ENCODE measurements around the gene GLYR1.

Gene GLYR1

GRCh38 chr16:4879049-4879448, 32.0 kb upstream of the GLYR1 start:
- DNase-seq = no peak

- DNase-seq = no peak
Measured at GRCh38 chr16:4877380-4877685, 30.2 kb upstream of the GLYR1 start.

- no peak for DNase-seq
Measured at GRCh38 chr16:4876646-4877379, 29.7 kb upstream of the GLYR1 start.

- no peak for DNase-seq
Measured at GRCh38 chr16:4874666-4875065, 27.6 kb upstream of the GLYR1 start.

GRCh38 chr16:4873091-4873490, 26.0 kb upstream of the GLYR1 start:
- DNase-seq = no peak

- no peak for DNase-seq
Measured at GRCh38 chr16:4871071-4871470, 24.0 kb upstream of the GLYR1 start.

GRCh38 chr16:4870138-4870671, 23.1 kb upstream of the GLYR1 start:
- DNase-seq = no peak

GRCh38 chr16:4869147-4869805, 22.2 kb upstream of the GLYR1 start:
- DNase-seq = no peak

GRCh38 chr16:4868535-4868934, 21.4 kb upstream of the GLYR1 start:
- DNase-seq = no peak

GRCh38 chr16:4868026-4868425, 20.9 kb upstream of the GLYR1 start:
- DNase-seq = no peak

GRCh38 chr16:4866586-4866985, 19.5 kb upstream of the GLYR1 start:
- no peak for DNase-seq

- no peak for DNase-seq
Measured at GRCh38 chr16:4865231-4865860, 18.3 kb upstream of the GLYR1 start.

GRCh38 chr16:4864728-4865127, 17.6 kb upstream of the GLYR1 start:
- DNase-seq = no peak

GRCh38 chr16:4862639-4863038, 15.6 kb upstream of the GLYR1 start:
- DNase-seq = no peak

GRCh38 chr16:4860727-4861342, 13.7 kb upstream of the GLYR1 start:
- no peak for DNase-seq

GRCh38 chr16:4859900-4860255, 12.8 kb upstream of the GLYR1 start:
- no peak for DNase-seq

GRCh38 chr16:4859190-4859899, 12.3 kb upstream of the GLYR1 start:
- DNase-seq = no peak

- no peak for DNase-seq
Measured at GRCh38 chr16:4855804-4856203, 8.7 kb upstream of the GLYR1 start.

- no peak for DNase-seq
Measured at GRCh38 chr16:4855371-4855770, 8.3 kb upstream of the GLYR1 start.

GRCh38 chr16:4852221-4852872, 5.3 kb upstream of the GLYR1 start:
- no peak for DNase-seq

- DNase-seq = no peak
Measured at GRCh38 chr16:4850211-4850610, 3.1 kb upstream of the GLYR1 start.

GRCh38 chr16:4847774-4848587, 893 bp upstream of the GLYR1 start:
- DNase-seq = no peak

Measured in cortex of kidney (tissue), 1 donor.